ENCODE data around the gene MYD88. TPM values are rescaled to one million over a fixed set of nuclear protein-coding genes. Genes with fewer than 3 reads are reported as not detected.
"Not testable (repeated sequence)": the region's sequence is repeated elsewhere in the genome, so short reads cannot be mapped to it uniquely, and the experiment has no call there.

MYD88 gene
- total RNA-seq, 1 donor from 2014 or later: 22.4 TPM

DNA sequence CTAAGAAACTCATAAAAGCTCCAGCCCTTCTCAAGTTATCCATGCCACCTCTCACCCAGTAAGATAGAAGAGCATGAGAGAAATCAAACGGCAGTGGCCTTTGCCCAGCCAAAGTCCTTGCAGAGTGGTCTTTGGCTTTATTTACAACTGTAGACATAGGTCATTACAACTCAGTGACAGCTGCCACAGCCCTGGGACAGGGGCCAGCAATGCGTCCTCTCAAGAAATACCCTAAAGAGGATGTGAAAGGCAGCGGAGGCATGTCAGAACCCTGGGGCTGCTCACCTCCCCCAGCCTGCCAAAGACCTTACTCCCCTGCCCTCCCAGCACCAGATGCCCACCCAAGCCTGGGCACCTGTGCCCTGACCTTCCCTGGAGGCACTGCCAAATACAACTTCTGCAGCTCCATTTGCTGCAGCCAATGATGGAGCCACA lies 7.8 kb upstream of the MYD88 start:
- Mint-ChIP-seq H3K4me3 (ENCODE audit: unreplicated experiment) (no peak overlapping the region), H3K4me1 (ENCODE audit: low read depth) (peaks cover 12% of the 10 kb centered on the region), H3K9me3 (ENCODE audit: low read depth) (no peaks in the 10 kb centered on the region), H3K27ac (ENCODE audit: unreplicated experiment) (no peak overlapping the region), H3K36me3 (ENCODE audit: low read depth) (peaks cover 36% of the 10 kb centered on the region), H3K27me3 (ENCODE audit: low read depth) (no peaks in the 10 kb centered on the region)
- TF ChIP-seq, protein P1, sequence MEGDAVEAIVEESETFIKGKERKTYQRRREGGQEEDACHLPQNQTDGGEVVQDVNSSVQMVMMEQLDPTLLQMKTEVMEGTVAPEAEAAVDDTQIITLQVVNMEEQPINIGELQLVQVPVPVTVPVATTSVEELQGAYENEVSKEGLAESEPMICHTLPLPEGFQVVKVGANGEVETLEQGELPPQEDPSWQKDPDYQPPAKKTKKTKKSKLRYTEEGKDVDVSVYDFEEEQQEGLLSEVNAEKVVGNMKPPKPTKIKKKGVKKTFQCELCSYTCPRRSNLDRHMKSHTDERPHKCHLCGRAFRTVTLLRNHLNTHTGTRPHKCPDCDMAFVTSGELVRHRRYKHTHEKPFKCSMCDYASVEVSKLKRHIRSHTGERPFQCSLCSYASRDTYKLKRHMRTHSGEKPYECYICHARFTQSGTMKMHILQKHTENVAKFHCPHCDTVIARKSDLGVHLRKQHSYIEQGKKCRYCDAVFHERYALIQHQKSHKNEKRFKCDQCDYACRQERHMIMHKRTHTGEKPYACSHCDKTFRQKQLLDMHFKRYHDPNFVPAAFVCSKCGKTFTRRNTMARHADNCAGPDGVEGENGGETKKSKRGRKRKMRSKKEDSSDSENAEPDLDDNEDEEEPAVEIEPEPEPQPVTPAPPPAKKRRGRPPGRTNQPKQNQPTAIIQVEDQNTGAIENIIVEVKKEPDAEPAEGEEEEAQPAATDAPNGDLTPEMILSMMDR (IDR thresholded peaks at IDR 0.05): no peak
- no peak for DNase-seq (ENCODE audit: low spot score)

DNA sequence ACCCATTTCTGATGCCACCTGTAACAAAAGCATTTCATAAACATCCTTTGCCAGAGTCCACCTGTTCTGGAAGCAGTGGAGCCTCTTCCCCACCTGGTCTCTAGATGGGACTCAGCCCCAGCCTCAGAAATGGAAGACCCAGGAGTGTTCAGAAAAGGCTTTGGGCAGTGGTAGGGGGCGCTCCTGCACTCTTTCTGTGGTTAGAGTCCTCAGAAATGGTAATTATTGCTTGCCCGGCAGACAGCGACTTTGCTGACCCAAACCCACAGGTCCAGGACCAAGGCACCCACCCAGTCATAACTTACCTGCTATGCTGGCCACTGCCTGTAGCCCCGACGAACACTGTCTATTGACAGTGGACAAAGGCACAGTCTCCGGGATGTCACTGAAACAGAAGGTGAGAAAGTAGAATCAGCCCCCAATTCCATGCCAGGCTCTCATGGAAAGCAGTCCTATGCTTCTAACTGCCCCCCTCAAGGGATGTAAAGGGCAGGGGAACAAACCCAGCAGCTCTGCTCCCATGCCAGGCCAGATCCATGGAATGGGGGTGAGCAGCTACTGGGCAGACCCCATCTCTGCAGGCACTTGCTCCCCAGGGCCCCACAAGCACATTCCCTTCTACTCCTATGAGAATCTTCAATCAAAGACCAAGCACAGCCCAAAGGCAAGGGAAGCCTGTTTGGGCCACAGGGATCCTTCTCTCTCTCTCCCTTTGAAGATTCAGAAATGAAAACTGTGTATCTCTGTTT lies 6.7 kb upstream of the MYD88 start:
- Mint-ChIP-seq H3K36me3 (ENCODE audit: low read depth) (peaks cover 30% of the 10 kb centered on the region), H3K4me3 (ENCODE audit: unreplicated experiment) (no peak overlapping the region), H3K27ac (ENCODE audit: unreplicated experiment) (no peak overlapping the region), H3K27me3 (ENCODE audit: low read depth) (no peaks in the 10 kb centered on the region), H3K9me3 (ENCODE audit: low read depth) (no peaks in the 10 kb centered on the region), H3K4me1 (ENCODE audit: low read depth) (peaks cover 20% of the 10 kb centered on the region)
- no peak for DNase-seq (ENCODE audit: low spot score)
- TF ChIP-seq, protein P1 (IDR thresholded peaks at IDR 0.05): peak; percentile 75

DNA sequence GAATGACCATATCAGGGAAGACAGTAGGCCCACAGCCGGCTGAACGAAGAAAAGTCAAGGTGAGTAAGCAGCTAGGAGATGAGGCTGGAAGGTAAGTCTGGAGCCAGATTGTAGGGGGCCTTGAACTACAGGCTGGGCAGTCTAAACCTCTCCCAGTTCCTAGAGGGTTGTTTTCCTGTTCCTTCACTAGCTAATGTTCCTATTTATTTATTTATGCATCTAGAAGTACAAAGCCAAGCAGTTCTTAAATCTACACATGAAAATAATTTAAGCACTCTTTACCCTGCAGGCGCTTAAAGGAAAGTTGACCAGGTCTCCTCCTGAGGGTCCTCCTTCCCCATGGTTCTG lies 5.3 kb upstream of the MYD88 start:
- no peaks in the 10 kb centered on the region for H3K27me3 Mint-ChIP-seq (ENCODE audit: low read depth)
- TF ChIP-seq, protein P1 (IDR thresholded peaks at IDR 0.05): no peak
- no peak for DNase-seq (ENCODE audit: low spot score)
- H3K4me3 Mint-ChIP-seq (ENCODE audit: unreplicated experiment): no peak overlapping the region
- peaks cover 22% of the 10 kb centered on the region for H3K36me3 Mint-ChIP-seq (ENCODE audit: low read depth)
- H3K9me3 Mint-ChIP-seq (ENCODE audit: low read depth): no peaks in the 10 kb centered on the region
- peaks cover 28% of the 10 kb centered on the region for H3K4me1 Mint-ChIP-seq (ENCODE audit: low read depth)
- no peak overlapping the region for H3K27ac Mint-ChIP-seq (ENCODE audit: unreplicated experiment)

DNA sequence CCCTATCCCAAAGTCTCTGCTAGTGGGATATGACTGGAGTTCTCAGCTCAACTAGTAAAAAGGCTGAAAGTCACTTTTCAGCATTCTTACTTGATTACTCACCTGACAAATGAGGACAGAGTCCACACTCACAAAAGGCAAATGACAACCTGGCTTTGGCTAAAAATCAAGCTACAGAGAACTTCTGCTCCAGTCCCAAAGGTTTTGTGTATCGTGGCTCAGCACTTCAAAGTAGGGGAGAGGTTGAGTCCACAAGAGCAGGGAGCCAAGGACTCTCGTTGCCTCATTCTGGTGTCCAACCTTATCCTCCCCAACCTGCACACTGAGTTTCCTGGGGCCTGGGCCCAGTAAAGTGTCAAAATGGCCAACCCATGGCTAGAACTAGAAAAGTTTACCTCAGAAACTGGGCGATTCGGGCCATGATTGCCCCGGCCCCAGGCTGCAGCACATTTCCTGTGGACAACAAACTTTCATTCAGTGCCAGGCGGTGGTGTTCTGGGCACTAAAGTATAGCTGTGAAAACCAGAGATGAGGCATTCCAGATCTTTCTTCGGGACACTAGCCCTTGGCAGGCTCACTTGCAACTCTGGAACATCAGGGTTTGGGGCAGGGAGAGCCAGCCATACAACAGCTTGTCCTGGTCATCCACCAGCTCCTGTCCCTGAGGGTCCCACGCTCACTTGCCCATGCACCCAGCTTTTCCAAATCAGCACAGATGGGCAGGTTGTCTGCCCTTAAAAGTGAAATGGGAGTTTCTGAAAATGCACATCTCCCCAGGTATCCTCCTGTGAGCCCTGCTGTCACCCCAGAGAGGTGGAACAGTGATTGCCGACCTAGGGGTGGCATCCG lies 4.7 kb upstream of the MYD88 start:
- Mint-ChIP-seq H3K36me3 (ENCODE audit: low read depth) (peaks cover 21% of the 10 kb centered on the region), H3K27me3 (ENCODE audit: low read depth) (no peaks in the 10 kb centered on the region), H3K4me1 (ENCODE audit: low read depth) (peaks cover 31% of the 10 kb centered on the region), H3K4me3 (ENCODE audit: unreplicated experiment) (no peak overlapping the region), H3K27ac (ENCODE audit: unreplicated experiment) (no peak overlapping the region), H3K9me3 (ENCODE audit: low read depth) (no peaks in the 10 kb centered on the region)
- TF ChIP-seq, protein P1 (IDR thresholded peaks at IDR 0.05): no peak
- no peak for DNase-seq (ENCODE audit: low spot score)

DNA sequence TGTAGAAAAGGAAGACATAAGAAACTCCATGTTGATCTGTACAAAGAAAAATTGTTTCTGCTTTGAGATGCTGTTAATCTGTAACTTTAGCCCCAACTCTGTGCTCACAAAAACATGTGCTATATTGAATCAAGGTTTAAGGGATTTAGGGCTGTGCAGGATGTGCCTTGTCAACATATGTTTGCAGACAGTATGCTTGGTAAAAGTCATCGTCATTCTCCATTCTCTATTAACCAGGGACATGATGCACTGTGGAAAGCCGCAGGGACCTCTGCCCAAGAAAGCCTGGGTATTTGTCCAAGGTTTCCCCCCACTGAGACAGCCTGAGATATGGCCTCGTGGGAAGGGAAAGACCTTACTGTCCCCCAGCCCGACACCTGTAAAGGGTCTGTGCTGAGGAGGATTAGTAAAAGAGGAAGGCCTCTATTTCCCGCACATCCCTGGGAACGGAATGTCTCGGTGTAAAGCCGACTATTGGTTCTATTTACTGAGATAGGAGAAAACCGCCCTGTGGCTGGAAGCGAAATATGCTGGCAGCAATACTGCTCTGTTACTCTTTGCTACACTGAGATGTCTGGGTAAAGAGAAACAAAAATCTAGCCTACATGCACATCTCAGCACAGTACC lies 3.8 kb upstream of the MYD88 start:
- H3K36me3 Mint-ChIP-seq (ENCODE audit: low read depth): peaks cover 15% of the 10 kb centered on the region
- H3K9me3 Mint-ChIP-seq (ENCODE audit: low read depth); H3K4me3 Mint-ChIP-seq (ENCODE audit: unreplicated experiment); DNase-seq (ENCODE audit: low spot score); H3K27me3 Mint-ChIP-seq (ENCODE audit: low read depth); H3K27ac Mint-ChIP-seq (ENCODE audit: unreplicated experiment): not testable (repeated sequence)
- H3K4me1 Mint-ChIP-seq (ENCODE audit: low read depth): peaks cover 38% of the 10 kb centered on the region

DNA sequence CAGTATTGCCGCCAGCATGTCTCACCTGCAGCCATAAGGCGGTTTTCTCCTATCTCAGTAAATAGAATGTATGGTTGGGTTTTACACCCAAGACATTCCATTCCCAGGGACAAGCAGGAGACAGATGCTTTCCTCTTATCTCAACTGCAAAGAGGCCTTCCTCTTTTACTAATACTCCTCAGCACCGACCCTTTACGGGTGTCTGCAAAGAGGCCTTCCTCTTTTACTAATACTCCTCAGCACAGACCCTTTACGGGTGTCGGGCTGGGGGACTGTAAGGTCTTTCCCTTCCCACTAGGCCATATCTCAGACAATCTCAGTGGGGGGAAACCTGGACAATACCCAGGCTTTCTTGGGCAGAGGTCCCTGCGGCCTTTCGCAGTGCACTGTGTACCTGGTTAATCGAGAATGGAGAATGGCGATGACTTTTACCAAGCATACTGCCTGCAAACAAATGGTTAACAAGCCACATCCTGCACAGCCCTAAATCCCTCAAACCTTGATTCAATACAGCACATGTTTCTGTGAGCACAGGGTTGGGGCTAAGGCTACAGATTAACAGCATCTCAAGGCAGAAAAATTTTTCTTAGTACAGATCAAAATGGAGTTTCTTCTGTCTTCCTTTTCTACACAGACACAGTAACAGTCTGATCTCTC lies 2.7 kb upstream of the MYD88 start:
- H3K4me1 Mint-ChIP-seq (ENCODE audit: low read depth): peaks cover 40% of the 10 kb centered on the region
- peak overlapping the region; percentile 96 for H3K4me3 Mint-ChIP-seq (ENCODE audit: unreplicated experiment)
- not testable (repeated sequence) for H3K27me3 Mint-ChIP-seq (ENCODE audit: low read depth); DNase-seq (ENCODE audit: low spot score); H3K9me3 Mint-ChIP-seq (ENCODE audit: low read depth)
- peak overlapping the region; percentile 78 for H3K27ac Mint-ChIP-seq (ENCODE audit: unreplicated experiment)
- H3K36me3 Mint-ChIP-seq (ENCODE audit: low read depth): peaks cover 12% of the 10 kb centered on the region

Measured in chondrocyte (in vitro differentiated cells).